Hematopoietic multipotent progenitor cell treated with erythropoietin and hydrocortisone succinate and interleukin-3 and kit ligand, for 15 days (in vitro differentiated cells): Measurements from ENCODE around the gene CRYGN.

Source experiments
- DNase-seq: peaks from one replicate; pipeline ENCODE4 v3.0.0-alpha.2; 2015; ENCODE audit warnings: low spot score

The CRYGN gene

DNA sequence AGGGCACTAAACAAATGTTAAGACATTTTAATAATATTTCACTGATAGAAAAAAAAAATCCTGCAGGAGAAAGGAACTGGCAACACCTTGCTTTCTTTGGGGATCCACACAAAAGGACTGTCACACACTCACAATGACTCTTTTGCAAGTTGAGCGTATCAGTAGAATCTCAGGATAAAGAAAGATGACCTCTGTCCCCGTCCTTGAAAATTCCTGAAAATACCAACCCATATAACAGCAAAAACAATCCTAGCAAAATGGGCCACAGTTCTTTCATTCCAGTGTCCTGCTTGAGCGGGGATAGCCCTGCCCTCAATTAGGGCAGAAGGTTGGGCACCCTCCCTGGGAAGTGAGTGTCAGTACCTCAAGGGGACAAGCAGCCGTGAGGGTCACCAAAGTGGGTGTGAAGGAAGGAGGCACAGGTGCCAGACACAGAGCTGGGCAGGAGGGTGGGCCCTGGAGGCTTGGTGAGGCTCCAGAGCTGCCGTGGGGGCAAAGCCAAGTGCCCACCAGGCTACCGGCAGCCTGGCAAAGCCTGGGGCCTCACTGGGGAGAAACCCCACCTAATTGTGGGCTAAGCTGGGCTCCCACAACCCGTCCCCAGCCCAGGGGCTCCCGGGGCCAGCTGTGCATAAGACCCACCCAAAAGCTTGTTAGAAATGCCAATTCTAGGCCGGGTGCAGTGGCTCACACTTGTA is 32.9 kb downstream of the CRYGN start:
- no peak for DNase-seq

DNA sequence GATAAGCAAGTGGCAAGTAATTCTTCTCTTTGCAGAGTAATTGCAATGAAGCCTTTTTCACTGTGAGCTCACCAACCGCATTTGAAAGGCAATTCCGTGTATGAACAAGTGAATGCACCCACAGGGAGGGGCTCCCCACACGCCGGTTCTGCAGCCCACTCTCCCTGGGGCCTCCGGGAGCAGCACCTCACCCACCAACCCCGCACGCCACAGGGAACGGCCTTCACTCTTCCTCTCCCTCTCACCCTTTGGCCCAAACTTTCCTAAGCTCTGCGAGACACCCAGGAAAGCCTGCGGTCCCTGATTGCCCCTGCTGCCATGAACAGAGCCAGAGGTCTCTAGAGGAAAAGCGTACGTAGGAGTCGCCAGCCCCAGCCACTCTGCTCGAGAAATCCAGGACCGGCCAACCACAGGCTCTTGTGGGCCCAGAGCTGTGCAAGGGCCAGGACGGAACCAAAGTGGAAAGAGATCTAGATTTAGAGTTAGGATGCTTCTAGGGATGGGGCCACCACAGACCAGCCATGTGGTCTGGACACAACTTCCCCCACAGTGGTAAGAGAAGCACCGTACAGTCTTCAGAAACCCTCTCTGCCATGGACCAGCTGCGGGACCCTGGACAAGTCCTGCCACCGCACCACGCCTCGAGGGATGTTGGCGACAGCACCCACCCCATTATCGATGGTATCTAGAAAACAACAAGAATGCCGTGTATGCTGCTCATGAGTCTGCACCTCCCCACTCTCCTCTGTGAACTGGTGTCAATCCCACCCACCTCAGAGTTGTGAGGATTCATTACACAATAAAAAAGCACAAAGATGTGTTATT is 33.7 kb downstream of the CRYGN start:
- no peak for DNase-seq

DNA sequence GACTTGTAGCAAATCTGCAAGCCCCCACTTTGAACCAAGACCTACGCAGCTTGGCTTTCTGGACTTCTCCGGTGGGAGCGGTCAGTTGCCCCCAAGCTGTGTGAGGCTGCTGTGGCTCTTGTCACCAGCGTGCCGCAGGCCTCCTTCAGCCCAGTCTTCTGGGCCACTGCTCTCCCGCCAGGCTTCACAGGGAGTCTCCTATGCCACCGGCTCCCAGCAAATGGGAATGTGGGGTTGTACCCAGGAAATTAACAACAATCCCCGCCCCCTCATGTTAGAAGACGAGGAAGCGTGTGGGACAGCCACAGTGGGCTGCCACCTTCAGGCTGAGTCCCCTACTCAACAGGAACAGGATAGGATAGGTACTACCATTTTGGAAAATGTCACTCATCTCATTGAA is 34.4 kb downstream of the CRYGN start:
- no peak for DNase-seq

DNA sequence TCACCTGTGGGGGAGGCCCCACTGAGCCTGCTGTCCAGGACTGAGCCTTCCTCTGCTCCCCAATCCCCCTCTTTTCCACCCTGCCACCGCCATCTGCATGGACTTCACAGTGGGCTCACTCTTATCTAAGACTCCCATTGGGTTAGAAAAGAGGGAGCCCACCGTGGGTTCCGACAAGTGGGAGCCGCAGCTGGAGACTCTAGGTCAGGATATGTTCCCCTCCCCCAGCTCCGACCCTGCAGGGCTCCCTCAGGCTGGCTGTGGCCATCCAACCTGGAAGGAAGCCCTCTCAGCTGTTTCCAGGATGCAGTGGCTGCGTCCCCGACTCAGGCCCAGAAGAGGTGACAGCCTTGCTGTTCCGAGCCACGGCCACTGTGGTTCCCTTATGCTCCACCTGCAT is 34.9 kb downstream of the CRYGN start:
- no peak for DNase-seq

DNA sequence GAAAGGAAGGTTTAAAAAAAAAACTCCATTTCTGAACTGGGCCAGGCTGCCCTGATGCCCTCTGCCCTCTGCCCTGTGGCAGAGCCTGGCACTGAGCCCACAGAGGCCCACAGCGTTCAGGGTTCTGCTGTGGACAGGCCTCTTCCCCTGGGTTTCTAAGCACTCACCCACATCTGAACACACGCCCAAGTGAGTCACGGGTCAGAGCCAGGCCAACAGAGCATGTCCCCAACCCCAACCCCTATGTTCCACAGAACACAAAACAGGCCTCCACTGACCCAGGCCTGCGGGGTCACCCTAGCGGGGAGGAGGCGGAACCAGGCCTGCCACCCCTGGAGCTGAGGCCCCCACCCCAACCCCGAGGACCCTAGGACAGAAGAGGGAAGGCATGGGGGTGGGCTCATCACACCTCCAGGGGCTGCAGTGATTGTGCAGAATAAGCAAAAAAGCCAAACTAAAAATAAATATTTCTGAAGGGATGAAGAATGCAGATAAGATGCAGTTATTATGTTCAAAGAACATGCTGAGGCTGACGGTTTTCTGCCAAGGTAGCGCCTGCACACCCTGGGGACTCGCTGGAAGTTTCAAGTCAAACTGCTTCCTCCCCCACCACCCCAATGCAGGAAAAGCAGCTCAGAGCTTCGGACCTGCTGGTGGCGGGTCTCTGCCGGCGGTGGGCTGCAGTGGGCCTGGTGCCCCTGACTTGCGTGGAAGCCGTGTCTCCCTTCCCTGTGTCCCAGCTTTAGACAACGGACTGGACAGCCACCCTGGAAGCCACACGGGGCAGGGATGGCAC is 35.5 kb downstream of the CRYGN start:
- no peak for DNase-seq

DNA sequence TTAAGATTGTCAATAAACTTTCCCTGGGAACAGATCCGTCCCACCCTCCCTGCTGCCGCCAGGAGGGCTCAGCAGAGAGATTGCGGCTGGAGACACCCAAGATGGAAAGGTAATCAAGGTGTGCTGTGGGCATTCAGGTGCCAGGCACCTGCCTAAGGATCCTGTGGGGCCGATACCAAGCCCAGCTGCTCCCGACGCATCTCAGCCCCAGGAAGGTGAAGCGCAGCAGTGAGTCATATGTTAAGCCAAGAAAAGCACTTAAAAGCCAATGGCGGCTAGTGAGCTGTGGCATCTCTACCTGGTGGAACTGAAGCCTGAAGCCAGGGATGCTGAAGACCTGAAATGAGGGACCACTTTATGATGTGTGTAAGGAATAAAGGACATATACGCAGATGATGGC is 36.2 kb downstream of the CRYGN start:
- DNase-seq = no peak

DNA sequence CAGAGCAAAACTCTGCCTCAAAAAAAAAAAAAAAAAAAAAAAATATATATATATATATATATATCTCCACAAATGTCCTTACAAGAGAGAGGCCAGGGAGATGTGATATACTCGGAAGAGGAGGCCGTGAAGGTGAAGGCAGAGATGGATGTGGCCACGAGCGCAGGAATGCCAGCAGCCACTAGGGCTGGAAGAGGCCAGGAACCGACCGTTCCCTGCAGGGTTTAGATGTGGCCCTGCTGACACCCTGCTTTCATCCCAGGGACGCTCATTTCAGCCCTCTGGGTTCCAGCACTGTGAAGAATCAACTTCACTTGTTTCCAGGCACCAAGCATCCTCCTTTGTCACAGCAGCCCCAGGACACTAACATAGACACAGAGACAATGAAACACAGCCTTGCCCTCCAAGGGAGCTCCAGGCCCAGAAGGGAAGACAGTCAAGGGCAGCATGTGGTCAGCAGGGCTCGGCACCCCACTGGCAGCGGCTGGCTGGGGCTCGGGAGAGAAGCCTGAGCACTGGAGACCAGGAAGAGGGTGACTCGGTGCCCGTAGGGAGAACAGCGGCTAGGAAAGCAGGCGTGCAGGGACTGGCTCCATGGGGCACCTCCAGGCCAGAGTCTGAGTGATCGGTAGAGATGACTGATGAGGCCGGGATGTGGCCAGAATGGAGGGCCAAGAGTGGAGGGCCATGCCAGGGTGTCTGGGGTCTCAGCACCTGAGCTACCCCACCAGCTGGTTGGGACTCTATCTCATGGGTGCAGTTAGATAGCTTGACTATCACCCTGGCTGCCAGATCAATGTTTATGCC is 37.7 kb downstream of the CRYGN start:
- no peak for DNase-seq

DNA sequence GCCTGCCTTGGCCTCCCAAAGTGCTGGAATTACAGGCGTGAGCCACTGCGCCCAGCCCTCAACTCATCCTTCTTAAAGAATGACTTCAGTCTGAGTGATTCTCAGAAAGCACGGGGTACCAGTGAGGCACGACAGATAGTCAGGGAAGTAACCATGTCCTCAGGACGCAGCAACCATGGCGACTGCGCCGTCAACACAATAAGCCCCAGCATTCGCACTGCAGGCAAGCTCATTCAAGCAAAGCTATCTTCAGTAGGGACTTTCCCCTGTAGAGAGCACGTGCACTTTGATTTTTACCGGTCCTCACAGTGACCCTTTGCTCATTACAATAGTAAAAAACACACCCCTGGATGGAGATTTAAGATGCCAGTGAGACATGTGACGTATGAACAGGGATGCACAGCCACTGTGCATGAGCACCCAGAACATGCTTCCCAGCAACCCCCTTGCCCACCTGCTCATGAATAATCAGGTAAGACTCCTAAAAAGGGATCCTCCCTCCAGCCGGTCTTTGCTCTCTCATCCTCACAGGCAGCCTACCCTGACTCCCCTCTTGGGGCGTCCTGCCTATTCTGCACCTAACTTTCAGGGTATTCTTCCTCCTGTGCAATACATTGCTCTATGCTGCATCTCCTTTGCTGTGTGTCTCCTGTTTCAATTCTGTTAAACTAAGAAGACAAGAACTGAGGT is 39.2 kb downstream of the CRYGN start:
- no peak for DNase-seq

DNA sequence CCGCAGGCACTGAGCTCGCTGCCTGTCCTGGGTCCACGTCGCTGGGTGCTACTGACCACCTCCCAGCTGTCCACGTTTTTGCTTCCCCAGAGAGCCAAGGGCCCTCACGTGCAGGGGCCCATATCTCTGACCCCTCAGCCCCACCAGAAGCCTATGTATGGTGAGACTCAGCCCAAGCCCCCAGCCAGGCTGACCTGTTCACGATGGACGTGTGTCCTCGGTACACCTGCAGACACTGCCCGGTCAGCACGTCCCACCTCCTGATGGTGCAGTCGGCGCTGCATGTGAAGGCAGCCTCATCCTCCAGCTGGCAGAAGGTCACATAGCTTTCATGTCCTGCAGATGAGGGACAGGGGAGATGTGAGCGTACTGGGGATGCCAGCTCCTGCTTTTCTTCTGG is 40.0 kb downstream of the CRYGN start:
- no peak for DNase-seq

DNA sequence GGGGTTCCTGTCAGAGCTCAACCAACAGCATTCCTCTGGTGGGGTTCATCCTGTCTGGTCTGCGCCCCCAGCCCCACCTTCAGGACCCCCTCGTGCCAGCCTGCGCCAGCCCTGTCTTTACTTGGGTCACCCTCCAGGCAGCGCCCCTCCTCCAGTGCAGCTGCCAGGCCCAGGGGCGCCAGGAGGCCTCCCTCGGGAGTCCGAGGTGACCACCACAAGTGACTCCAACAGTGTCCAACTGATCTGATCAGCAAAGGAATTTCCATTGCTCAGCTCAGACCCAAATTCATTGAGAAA is 40.7 kb downstream of the CRYGN start:
- no peak for DNase-seq

DNA sequence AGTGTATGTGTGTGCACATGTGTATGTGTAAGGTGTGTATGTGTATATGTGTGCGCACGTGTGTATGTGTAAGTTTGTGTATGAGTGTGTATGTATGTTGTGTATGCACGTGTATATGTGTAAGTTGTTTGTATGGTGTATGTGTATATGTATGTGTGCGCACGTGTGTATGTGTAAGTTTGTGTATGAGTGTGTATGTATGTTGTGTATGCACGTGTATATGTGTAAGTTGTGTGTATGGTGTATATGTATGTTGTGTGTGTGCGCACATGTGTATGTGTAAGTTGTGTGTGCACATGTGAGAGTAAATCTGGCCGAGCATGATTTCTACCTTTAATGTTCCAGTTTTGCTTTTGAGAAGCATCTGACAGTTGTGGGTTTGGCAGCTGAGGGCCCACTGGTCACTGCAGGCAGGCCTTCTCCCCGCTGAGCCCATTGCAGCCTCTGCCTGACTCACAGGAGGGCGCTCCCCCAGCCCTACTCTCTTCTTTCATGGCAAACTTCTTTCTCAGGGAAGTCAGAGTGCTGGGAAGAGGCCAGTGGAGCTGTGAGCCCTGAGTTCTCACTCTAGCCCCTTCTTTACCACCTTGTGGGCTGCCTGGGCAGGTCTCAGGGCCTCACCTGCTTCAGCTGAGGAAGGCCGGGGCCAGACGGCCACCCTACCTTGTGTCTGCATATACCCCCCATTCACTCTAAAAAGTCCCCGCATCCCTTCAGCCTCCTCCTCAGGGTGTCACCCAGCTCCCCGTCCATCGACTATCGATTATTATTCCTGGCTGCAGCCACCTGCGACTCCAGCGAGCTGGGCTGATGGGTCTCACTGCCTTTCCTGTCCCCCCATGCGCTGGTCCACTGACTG is 41.3 kb downstream of the CRYGN start:
- DNase-seq = no peak

DNA sequence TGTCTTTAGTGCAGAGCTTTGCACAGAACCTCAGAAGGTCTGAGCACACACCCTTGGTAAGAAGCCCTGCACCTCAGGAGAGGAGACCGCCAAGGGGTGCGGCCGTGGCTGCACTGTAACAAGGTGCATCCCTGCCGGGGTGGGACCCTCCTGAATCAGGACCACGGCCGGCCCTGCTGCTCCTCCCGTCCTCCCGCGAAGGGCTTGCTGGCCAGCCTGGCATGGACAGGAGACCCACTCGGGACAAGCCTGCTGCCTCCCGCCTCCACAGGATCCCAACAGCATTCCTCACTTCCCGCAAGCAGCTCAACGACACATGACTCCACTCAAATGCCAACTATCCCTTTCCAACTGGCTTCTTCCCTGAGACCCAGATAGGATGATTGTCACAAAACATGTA is 42.9 kb downstream of the CRYGN start:
- DNase-seq = no peak

DNA sequence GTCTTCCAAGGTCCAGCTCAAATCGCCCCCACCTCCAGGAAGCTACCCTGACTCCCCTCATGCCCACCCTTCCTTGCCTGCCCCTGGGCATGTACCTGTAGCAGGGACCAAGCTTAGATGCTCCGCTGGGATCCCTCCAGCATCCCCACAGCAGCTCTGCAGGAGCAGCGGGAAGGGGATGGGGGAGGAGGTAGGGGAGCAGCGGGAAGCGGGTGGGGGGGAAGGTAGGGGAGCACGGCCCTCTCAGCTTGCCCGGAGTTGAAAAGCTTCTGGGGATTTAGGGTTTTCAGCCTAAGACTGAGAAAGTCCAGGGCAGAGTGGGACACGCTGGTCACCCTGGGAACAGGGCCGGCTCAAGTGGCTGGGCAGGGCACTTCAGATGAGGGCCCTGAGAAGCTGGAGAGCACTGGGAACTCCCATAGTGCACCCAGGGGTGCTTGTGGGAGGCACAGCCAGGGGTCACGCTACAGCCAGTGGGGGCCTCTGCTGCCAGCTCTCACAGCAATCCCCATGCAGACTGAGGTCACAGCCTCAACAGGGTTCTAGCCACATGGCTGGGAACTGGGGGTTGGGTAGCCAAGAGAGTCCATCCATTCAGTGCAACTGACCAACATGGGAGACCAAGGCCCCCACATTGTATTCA is 43.5 kb downstream of the CRYGN start:
- no peak for DNase-seq

DNA sequence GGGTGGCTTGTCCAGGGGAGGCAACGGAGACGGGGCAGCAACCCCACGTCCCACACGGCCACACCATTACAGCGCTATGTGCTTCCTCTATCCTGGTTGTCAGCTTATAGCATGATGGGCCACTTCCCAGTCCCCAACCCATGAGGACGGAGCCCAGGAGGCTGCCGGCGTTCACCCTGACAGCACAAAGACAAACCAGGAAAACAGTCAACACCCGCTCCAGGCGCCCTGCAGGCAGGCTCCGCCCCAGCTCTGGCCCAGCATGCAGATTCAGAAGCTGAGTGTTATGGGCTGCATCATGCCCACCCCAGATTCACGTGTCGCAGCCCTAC is 44.9 kb downstream of the CRYGN start:
- DNase-seq = no peak

DNA sequence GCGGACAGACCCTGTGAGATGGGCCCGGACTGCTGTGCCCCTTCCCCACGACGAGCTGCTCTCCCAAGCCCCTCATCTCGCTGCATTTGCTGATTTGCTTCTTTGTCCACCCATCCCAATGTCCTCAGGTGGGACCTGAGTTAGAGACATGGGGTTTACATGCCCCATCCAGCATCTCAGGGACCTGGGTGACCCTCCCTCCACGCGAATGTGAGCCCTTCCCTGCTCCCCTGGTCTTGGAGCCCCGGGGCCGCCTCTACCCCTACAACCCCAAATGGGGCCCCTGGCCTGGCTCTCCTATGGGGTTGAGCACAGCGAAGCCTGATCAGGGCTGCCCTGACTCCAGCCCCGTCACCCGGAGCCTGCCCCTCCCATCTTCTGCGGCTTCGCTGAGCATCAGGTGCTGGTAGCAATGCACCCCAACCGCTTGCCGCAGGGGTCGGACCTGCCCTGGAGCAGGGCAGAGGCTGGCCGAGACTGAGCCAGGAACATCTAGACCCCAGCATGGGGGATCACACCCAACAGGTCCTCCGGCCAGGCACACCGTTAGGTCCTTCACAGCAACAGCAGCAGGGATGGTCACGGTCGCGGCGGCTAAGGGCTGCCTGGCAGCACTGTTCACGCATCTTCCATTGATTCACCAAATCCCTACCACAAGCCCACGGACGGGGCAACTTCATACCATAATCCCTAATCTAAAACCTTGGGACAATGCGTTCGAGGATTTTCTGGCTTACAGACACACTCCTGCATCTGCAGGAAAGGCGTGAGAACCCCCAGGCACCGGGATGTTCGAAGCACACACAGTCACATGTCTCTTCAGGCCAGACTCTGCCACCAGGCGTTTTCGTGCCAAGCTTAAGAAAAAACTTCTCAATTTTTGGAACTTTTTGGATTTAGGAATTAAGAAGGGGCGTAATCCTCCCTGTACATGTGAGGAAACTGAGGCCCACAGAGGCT is 45.6 kb downstream of the CRYGN start:
- no peak for DNase-seq

DNA sequence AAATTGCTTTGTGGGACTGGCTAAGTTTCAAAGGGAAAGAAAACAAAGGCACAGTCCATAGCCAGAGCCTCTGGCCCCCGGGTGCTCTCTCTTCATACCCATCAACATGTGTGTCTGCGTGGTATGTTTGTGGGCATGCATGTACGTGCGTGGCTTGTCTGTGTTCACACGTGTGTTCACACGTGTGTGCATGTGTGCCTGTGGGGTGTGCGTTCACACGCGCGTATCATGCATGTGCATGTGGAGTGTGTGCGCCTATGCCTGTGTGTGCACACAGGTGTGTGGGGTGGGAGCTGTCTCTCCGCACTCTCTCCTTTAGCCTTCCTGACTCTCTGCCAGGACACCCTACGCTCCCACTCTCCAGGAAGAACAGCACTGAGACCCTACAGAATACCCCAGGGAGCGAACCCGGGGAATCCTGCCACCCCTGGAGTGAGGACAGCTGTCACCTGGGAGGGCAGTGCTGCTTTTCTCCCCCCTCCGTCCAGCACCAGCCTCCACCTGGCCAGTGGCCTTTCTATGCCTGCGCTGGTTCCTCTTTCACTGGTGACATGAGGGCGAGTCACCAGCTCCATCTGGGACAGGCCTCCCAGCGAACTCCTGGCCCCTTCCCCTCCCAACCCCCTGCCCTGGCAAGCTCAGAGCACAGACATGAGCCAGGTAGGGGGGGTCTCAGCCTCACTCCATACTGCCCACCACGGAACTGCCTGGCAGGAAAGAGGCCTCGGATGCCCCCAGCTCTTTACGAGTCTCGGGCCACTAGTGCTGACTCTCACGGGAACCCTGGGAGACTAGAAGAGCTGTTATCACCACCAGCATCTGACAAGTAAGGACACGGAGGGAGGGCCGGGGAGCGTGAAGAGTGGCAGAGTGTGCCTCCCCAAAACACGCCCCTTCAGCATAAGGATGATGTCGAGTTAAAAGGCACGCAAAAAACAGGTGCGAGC is 46.6 kb downstream of the CRYGN start:
- DNase-seq = no peak

DNA sequence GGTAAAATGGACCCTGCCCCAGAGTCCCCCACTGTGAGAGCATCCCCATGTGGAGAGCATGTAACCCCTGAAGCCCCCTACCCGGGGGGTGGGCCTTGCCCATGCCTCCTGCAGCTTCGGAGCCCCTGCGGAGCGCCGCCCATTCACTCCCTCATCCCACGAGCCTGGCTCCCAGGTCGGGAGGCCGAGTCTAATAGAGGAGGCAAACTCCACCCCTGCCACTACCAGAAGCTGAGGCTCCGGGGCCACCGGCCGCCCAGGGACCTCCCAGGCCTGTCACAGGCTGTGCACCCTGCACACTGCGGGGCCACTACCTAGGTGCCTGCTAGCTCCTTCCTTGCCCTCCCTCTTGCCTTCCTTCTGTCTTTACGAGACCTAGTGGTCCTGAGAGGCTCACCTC is 47.5 kb downstream of the CRYGN start:
- no peak for DNase-seq

DNA sequence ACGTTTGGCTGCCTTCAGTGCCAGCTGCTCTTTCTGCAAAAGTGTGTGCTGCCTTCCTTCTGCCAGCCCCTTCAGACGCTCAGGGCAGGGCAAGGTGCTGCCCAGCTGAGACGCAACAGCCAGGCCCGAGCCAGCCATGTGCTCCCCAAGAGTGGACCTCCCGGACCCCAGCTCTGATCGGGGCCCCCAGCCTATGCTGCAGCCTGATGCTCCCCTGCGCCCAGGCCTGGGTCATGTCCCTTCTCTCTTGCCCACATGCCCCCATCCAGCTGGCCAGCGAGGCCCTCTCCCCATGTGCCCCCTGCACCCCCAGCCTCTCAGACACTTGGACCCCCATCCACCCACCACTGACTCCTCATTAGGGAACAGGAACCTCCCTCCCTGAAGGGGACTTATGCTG is 47.9 kb downstream of the CRYGN start:
- DNase-seq = no peak
